Superior temporal gyrus (tissue), 1 donor: ENCODE measurements around the gene TFIP11.
A peak's percentile ranks its signal among the peaks of the same experiment; 100 is the strongest.

Experiments used
- DNase-seq: peaks from one replicate; pipeline ENCODE4 v3.0.0-alpha.2; 2016; ENCODE audit errors: extremely low spot score

TFIP11 gene

DNA sequence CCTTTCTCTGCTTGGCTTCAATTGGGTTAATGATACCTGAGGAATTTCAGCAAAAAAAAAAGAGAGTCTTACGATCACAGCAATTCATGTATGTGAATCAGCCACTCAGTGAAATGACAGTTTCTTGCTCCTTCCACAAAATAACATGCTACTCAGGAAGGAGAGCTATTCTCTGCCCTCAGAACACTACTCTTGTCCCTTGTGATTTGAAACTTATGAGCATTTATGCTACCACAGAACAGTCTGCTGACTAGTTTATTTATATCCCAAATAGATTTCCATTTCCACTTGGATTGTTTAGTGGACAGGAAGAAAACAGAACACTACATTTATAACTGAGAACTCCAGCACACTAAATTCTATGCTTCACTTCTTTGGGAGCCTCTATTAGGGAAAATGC lies 8.5 kb downstream of the TFIP11 start:
- DNase-seq = no peak

DNA sequence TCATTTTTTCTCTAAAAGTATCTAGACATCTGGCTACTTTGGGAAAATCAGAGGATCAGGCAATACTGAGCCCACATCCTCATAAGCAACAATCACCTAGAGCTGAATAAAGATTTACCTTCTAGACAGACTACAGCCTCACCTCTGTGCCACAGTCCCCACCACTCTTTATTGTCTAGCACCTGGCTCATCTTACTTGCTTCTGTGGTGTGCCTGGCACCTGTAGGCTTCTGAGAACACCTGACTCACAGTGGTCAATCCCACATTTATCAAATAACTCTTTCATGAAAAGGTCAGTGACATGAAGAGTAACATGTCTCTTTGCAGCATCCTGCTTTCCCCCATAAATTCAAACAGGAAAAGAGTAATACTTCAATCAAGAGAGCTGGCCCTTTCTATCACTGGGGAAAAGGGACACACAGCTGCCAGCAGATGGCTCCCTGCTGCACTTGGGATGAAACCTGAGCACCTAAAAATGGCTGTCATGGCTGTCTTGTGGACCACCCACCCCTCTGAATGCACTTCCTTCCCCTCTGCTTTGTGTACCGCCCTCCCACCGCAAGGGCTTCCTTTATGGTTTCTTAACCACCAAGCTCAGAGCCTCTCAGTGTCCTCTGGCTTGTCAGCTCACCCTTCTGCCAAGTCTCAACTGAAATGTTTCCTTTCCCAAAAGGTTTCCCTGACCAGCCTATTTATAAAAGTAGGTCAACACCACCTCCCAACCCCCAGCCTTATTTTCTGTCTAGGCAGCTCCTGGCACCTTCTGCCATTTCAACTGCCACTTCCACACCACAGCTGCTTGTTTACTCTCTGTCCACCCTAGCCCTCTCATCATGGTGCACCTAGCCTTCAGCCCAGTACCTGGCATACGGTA lies 9.3 kb downstream of the TFIP11 start:
- DNase-seq = peak; percentile 27

DNA sequence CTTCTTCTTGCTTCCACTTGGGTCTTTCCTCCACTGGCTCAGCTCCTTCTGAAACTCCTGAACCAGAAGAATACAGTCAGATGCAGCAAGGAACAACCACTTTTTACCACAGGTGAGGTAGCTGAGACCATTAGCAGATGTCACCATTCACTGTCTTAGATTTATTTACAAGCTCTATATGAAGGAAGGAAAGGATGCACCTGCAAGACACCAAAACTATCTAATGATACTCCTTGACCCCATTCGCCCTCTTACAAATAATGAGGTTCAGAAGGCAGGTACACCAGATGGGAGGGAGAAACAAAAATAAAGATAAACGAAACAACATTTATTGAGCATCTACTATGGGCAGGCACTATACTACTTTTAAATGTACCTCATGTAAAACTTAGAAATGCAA lies 10.3 kb downstream of the TFIP11 start:
- DNase-seq = no peak

DNA sequence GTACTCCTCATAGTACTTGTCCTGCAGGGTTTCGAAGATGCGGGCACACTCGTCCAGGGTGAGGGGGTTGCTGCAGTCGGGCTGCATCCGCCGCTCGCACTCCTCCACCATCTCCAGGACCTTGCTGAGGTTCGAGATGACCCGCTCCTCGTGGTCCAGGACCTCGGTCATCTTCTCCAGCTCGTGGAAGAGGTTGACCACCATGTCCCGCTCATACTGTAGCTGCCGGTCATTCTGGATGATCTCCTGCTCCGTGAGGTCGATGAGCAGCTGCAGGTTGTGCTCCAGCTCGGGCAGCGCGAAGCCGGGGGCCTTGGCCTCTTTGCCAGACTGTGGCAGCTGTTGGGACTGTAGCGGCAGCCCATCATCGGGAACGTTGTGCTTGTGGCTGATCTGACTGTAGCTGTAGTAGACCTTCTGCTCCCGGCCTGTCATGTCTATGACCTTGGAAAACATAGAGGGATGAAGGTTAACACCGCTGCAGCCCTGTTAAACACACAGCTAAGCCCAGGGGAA lies 13.0 kb downstream of the TFIP11 start:
- no peak for DNase-seq

DNA sequence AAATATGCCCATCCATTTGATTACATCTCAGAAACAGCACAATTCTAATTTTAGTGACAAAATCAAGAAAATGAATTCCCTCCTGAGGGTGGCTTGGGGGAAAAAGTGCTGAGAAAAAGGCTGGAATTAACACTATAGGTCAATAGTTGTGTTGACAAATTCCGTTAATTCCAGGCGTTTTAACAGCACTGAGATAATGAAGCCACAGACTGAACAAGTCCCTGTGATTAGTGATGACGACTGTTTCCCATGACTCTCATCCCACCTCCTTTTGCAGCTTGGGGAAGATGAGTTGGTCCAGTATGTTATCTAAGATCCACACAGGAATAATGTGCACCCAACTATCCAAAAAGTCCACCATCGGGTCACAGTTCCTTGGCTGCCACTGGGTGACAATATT lies 15.8 kb downstream of the TFIP11 start:
- DNase-seq = no peak

DNA sequence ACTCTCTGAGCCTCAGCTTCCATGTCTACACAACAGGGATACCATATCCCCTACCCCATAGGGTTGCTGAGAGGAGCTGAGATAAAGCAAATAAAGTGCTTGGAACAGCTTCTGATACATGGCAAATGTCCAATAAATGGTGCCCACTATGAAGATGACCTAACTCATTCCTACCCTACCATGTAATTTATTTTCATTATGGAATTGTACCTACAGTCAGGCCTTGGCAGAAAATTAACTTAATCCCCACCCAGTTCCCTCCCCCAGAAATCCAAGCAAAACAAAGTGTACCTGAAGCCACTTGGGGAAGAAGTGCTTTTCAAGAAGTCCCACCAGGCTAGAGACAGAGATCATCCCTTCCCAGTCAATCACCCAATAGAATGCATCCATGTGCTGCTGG lies 17.8 kb downstream of the TFIP11 start:
- DNase-seq = no peak

DNA sequence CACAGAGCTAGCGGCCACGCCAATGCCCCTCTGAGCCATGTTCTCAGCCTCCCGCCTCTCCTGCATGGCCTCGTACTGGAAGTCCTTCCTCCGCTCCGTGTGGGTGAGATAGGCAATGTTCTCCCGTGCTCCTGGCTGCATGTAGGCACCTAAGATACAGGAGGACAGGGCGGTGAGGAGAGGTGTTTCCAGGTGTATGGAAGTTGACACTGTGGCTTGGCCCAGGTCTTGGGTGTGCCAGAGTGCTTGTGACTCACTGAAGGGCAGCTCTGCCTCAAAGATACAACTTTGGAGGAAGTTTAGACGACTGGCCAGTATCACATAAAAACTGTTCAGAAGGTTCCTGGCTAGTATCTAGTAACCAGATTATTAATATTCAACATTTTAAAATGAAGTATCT lies 20.1 kb downstream of the TFIP11 start:
- DNase-seq = no peak

DNA sequence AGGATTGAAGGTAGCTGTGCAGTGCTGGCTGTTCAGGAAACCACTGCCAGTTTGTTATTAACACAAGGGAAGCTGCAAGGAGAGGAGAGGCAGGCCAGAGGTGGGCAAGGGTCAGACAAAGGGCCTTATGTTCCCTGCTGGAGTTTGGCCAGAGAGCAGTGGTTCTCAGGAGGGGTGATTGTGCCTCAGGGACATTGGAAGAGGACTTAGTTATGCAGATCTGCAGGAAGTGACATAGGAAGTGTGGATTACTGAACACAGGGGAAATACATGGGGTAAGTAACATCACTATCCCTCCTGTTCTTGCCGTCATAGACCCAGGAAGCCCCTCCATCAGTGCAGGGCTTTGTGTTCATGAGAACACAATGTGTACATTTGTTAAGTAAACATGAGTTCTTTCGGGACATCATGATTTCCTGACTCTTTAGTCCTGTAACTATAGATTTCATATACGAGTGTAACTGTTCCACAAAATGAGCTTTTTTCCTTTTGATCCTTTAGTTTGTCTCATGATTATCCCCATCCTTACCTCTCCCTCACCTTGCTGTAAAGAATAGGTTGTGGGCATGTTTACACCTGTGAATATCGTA lies 22.7 kb downstream of the TFIP11 start:
- DNase-seq = no peak

DNA sequence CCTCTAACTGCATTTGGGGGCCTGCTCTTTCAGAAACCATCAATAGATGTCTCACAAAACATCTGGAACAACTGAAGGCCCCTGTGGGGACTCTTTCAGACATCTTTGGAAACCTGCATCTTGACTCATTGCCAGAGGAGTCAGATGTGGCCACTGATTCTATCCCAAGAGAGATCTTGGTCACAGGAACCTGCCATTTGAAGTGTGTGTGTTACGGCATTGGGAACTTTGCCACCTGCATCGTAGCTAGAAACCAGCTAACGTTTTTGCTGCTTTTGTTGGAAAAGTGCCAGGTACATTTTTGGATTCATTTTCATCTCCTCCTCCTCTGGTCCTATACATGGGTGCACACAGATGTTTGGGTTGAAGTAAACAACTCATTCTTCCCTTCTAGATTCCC lies 24.3 kb downstream of the TFIP11 start:
- no peak for DNase-seq

DNA sequence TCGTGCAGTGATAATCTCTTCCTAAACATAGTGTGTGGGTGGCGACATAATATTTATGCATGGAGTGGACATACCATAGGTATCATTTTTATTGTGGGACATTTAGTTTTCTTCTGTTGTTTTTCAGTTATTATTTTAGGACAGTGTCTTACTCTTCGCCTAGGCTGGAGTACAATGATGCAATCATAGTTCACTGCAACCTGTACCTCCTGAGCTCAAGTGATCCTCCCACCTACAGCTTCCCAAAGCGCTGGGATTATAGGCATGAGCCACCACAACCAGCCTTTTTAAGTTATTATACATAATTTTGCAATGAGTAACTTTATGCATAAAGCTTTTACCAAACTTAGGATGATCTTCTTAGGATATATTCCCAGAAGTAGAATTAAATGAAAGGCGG lies 25.9 kb downstream of the TFIP11 start:
- no peak for DNase-seq

DNA sequence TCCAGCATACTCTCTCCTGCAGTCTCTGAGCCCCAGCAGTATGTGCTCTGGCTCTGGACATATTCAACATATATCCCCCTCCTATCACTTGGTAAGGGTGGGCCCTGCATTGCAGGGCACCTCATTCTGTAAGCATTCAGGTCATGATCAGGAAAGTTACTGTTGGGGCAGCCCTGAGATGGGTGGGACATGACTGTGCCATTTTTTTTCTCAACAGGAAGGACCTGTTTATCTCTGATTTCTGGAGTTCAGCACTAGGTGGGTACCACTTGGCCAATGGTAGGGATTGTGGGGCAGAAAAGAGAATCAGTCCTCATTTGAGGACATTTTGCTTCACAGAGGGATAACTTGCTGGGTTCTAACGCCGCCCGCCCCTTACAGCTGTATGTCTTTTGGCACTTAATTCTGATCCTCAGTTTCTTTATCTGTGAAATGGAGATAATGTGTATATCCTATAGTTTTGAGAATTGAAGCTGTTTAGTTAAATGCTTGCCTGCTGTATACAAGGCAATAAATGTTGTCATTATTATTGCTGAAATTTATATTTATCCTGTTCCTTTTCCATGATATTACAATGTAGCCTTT lies 26.4 kb downstream of the TFIP11 start:
- no peak for DNase-seq

DNA sequence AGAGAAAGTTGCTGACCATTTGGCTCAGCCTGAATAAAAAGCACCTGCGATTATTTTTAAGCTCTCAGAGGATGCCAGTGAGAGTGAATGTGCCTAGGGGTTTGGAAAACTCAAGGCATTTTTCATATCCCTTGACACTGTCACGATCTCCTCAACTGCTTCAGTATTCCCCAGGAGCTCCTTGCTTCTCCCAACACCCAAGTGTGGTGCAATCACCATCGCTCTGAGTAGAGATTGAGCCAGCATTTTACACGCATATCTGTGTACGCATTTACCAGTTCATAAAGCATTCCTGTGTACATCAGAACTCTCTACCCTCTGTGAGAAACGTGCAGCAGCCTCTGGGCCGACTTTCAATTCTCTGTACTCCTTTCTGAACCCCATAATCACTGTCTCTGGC lies 27.3 kb downstream of the TFIP11 start:
- no peak for DNase-seq

DNA sequence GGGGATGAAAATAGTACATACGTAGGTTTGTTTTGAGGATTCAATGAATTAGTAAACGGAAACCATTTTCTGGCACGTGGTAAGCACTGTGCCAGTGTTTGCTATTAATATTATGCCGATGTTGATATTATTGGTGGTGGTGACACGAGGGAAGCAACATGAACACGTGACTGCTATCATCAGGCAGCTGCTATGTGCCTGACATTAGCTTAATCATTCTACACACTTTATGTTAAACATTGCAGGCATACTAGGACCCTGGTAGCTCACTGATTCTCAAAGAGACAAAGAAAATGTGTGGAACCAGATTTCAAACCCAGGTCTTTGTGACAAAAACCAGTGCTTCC lies 27.9 kb downstream of the TFIP11 start:
- no peak for DNase-seq

DNA sequence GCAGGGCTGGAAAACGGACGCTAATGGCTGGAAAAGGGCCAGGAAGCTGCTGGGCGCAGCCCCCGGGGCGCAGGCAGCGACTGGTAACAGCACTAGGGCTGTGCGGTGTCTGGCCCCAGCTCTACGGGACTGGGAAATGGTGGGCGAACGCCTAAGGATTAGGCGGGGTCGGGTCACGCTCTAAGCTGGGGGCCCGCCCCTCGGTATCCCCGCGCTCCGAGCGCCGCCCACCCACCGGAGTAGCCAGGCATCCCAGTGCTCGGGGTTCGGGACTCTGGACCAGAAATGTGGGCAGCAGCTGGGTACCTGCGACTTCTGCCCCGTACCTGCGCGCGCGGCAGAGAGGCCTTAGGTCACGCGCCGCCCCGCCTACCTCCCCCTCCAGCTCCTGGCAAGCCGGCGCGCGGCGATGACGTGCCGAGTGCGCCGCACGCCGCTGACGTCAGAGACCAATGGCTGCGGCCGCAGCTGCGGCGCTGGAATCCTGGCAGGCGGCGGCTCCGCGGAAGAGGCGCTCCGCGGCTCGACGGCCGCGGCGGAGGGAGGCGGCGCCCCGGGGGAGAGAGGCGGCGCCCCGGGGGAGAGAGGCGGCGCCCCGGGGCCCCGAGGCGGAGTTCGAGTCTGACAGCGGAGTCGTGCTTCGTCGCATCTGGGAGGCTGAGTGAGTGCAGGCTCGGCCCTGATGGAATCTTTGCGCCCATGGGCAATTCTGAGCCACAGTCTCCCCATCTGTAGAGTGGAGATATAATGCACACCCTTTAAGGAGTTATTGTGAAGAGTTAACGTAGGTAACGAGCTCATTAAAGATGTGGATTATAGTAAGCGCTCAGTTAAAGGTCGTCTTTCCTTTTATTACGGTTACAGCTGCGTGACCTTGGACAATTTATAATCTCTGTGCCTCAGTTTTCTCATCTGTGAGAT lies 28.6 kb downstream of the TFIP11 start, which contains the start of the genes HPS4 and SRRD:
HPS4 (minus strand) TSS at position 345 of the 921 bp plus-strand sequence. CDS start 2,021 bp downstream, outside the sequence.
SRRD (plus strand) TSS at position 439 of the 921 bp plus-strand sequence; CDS start at position 453, 14 bp downstream.
- DNase-seq = peak; percentile 87

DNA sequence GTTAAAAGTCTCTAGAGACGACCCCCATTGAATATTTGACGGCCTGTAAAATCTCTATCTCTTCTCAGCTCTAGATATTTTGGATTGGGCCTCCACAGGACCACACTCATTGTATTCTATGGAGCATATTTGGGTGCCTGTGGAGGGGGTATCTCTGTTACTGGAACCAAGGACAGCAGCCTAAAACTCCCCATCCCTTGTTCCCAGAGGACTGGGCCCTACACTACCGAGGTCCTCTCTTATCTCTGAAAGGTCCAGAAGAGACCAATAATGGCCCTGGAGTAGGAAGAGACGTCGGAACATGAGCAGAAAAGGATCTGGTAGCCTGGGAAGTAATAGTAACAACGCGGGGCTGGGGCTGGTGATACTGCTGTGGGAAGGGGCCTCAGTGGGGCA lies 29.2 kb downstream of the TFIP11 start:
- DNase-seq = no peak

DNA sequence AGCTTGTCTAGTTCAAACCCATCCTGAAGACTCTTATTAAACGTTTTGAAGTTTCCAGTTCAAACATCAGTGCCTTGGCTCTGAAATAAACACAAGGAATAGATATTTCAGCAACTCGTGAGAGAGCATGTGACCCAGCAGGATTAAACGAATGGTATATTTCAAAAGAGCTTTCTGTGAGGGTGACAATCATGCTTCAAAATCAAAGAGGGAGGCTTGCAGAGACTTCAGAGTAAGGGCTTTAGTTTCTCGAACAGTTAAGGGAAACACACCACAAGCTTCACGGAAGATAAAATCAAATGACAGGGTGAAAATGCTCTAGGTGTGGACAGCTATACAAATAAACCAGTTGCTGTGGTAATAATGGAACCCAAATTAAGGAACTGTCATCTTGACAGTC lies 30.1 kb downstream of the TFIP11 start:
- DNase-seq = no peak

DNA sequence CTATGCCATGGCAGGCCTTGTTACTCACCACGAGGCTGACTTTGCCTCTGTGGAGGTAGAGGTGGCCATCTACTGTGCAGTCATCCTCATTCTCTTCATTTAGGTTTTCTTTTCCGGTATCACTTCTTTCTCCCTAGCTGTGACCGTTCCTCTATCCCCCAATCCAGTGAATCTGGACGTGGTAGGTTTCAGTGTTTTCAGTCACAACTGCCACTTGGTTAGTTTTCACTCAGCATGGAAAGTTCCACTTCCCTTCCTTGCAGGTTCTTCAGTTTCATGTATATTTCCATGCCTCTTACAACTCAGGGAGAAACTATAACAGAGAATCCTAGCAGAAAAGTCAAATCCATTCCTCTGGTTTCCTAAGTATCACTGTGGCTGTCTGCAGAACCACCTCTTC lies 30.6 kb downstream of the TFIP11 start:
- peak; percentile 45 for DNase-seq

DNA sequence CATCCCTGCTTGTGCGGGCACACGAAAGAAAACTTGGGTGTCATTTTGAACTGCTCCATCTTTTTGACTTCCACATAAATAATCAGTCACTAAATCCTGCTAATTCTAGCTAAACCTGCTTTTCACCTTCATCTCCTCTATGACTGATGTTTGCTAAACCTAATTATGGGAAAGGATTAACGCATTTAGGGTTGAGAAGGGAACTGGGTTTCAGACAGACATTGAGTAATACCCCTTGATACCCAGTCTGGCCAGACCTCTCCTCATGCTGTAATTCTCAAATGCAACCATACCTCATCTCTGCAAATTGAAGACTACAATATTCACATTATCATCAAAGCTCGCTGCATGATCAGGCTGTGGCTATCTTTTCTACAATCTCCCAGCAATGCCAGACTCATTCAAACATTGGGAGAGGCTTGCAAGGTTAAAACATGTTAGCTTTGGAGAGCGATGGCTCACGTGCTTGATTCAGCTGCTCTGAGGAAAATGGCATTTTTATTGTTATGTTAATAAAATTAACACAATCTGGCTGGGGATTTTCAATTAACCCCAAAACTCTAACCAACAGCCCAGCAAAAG lies 31.1 kb downstream of the TFIP11 start:
- no peak for DNase-seq

DNA sequence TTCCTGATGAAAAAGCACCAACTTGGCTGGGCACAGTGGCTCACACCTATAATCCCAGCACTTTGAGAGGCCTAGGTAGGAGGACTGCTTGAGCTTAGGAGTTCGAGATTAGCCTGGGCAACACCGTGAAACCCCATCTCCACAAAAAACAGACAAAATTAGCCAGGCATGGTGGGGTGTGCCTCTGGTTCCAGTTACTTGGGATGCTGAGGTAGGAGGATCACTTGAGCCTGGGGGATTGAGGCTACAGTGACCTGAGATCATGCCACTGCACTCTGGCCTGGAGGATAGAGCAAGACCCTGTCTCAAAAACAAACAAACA lies 31.7 kb downstream of the TFIP11 start:
- DNase-seq = no peak

DNA sequence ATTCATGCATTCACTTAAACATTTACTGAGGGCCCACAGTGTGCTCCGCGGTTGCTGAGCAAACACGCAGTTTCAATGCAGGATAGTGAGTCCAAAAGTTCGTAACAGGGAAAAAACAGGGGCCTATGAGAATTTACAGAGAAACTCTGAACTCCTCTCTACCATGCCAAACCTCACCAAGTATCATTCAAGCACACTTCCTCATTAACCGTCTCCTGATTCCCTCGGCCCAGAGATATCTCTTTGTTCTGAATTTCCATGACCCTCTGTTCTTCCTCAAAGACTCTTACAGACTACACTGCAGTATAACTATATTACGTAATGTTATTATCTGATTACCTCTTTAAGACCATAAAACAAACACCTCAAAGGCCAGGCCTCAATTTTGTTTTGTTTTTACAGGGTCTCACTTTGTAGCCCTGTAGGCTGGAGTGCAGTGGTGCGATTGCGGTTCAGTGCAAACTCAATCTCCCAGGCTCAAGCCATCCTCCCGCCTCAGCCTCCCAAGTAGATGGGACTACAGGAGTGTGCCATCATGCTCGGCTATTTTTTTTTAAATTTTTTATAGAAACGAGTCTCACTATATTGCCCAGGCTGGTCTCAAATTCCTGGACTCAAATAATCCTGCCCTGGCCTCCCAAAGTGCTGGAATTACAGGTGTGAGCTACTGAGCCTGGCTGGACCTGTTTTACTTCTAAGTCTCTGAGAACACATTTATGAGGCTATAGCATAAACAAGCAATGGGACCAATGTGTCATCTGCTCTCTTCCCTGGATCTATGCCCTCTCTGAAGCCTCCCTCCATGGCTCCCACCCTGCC lies 32.3 kb downstream of the TFIP11 start:
- DNase-seq = no peak
